H9 (cell line): ENCODE results near the gene BRI3. TPM values are rescaled to one million over a fixed set of nuclear protein-coding genes. Genes with fewer than 3 reads are reported as not detected.

Source experiments
- DNase-seq: peaks from one replicate; pipeline ENCODE4 v3.0.0-alpha.2; 2017
- H2AFZ ChIP-seq: one replicate; pipeline ENCODE4 v1.6.1; 2013; ENCODE audit warnings: mild to moderate bottlenecking, low read length, control low read depth, moderate library complexity
- H2AK5ac ChIP-seq: 2 replicates; pipeline ENCODE4 v1.6.1; 2013; ENCODE audit warnings: low read length, control low read depth, mixed read lengths; ENCODE audit not compliant: insufficient read length
- H2BK120ac ChIP-seq: one replicate; pipeline ENCODE4 v1.6.1; 2013; ENCODE audit warnings: low read depth, mild to moderate bottlenecking, low read length, control low read depth, inconsistent platforms; ENCODE audit not compliant: poor library complexity, severe bottlenecking
- H2BK12ac ChIP-seq: 2 replicates; pipeline ENCODE4 v1.6.1; 2013; ENCODE audit warnings: low read length, control low read depth, mixed read lengths, low read depth; ENCODE audit not compliant: insufficient read length
- H2BK15ac ChIP-seq: 2 replicates; pipeline ENCODE4 v1.6.1; 2013; ENCODE audit warnings: low read depth, low read length, control low read depth
- H2BK20ac ChIP-seq: one replicate; pipeline ENCODE4 v1.6.1; 2013; ENCODE audit warnings: low read depth, mild to moderate bottlenecking, low read length, control low read depth, inconsistent platforms; ENCODE audit not compliant: poor library complexity, severe bottlenecking
- H2BK5ac ChIP-seq: 2 replicates; pipeline ENCODE4 v1.6.1; 2013; ENCODE audit warnings: low read length, control low read depth, mixed read lengths; ENCODE audit not compliant: insufficient read length
- H3K14ac ChIP-seq: 2 replicates; pipeline ENCODE4 v1.6.1; 2013; ENCODE audit warnings: low read length, control low read depth; ENCODE audit not compliant: insufficient read depth
- H3K18ac ChIP-seq: 2 replicates; pipeline ENCODE4 v1.6.1; 2013; ENCODE audit warnings: low read depth, mild to moderate bottlenecking, mixed read lengths, low read length, control low read depth; ENCODE audit not compliant: insufficient read length
- H3K23ac ChIP-seq: 2 replicates; pipeline ENCODE4 v1.6.1; 2013; ENCODE audit warnings: low read length, control low read depth, mixed read lengths, low read depth; ENCODE audit not compliant: insufficient read length
- H3K23me2 ChIP-seq: 2 replicates; pipeline ENCODE4 v1.6.1; 2013; ENCODE audit warnings: low read depth, mild to moderate bottlenecking, mixed read lengths, low read length, control low read depth; ENCODE audit not compliant: insufficient read length, poor library complexity, severe bottlenecking
- H3K27ac ChIP-seq: 2 replicates; pipeline ENCODE4 v1.5.1; 2013; ENCODE audit warnings: low read length, control low read depth, mixed read lengths, low read depth; ENCODE audit not compliant: insufficient read length
- H3K27me3 ChIP-seq: 2 replicates; pipeline ENCODE4 v1.6.1; 2013; ENCODE audit warnings: low read length, control low read depth, inconsistent platforms; ENCODE audit not compliant: insufficient read depth
- H3K4ac ChIP-seq: 2 replicates; pipeline ENCODE4 v1.6.1; 2013; ENCODE audit warnings: low read depth, mild to moderate bottlenecking, control low read depth, inconsistent platforms, low read length, moderate library complexity
- H3K4me1 ChIP-seq: 2 replicates; pipeline ENCODE4 v1.6.1; 2013; ENCODE audit warnings: low read length, control low read depth, inconsistent platforms; ENCODE audit not compliant: insufficient read depth
- H3K4me2 ChIP-seq: 2 replicates; pipeline ENCODE4 v1.6.1; 2013; ENCODE audit warnings: low read length, control low read depth, mixed read lengths; ENCODE audit not compliant: insufficient read length, insufficient read depth
- H3K56ac ChIP-seq: 2 replicates; pipeline ENCODE4 v1.6.1; 2013; ENCODE audit warnings: low read depth, mild to moderate bottlenecking, mixed read lengths, low read length, control low read depth; ENCODE audit not compliant: insufficient read length
- H3K79me1 ChIP-seq: 2 replicates; pipeline ENCODE4 v1.6.1; 2013; ENCODE audit warnings: low read depth, mild to moderate bottlenecking, moderate library complexity, low read length, control low read depth, inconsistent platforms; ENCODE audit not compliant: insufficient read depth, poor library complexity, severe bottlenecking
- H3K79me2 ChIP-seq: 2 replicates; pipeline ENCODE4 v1.6.1; 2013; ENCODE audit warnings: low read length, control low read depth, inconsistent platforms; ENCODE audit not compliant: insufficient read depth
- H3K9ac ChIP-seq: 2 replicates; pipeline ENCODE4 v1.6.1; 2013; ENCODE audit warnings: low read length, control low read depth, mixed read lengths; ENCODE audit not compliant: insufficient read length; ENCODE audit errors: extremely low read depth
- H3K9me3 ChIP-seq: one replicate; pipeline ENCODE4 v1.6.1; 2013; ENCODE audit warnings: low read depth, low read length, inconsistent platforms; ENCODE audit not compliant: control insufficient read depth
- H3T11ph ChIP-seq: one replicate; pipeline ENCODE4 v1.6.1; 2013; ENCODE audit warnings: mild to moderate bottlenecking, low read length, control low read depth, inconsistent platforms
- H4K20me1 ChIP-seq: one replicate; pipeline ENCODE4 v1.6.1; 2013; ENCODE audit not compliant: control insufficient read depth, insufficient read length, insufficient read depth
- H4K5ac ChIP-seq: 2 replicates; pipeline ENCODE4 v1.6.1; 2013; ENCODE audit warnings: low read depth, mild to moderate bottlenecking, mixed read lengths, low read length, control low read depth; ENCODE audit not compliant: insufficient read length
- H4K8ac ChIP-seq: replicated peaks from 2 replicates; pipeline ENCODE4 v1.6.1; 2013; ENCODE audit warnings: low read length, control low read depth, mixed read lengths, low read depth; ENCODE audit not compliant: insufficient read length
- H4K91ac ChIP-seq: 2 replicates; pipeline ENCODE4 v1.6.1; 2013; ENCODE audit warnings: low read depth, mild to moderate bottlenecking, moderate library complexity, mixed read lengths, low read length, control low read depth; ENCODE audit not compliant: insufficient read length
- H3K27ac Mint-ChIP-seq, 3 experiments: 2 replicates in 2 of 3; 3 replicates in 1 of 3; pipeline ENCODE4 v1.8.0; 2020 to 2021; ENCODE audit warnings: mixed read lengths in 3 of 3, mild to moderate bottlenecking in 1 of 3, moderate library complexity in 1 of 3
- H3K27me3 Mint-ChIP-seq: 2 replicates; pipeline ENCODE4 v1.8.0; 2021; ENCODE audit warnings: low read depth, mild to moderate bottlenecking, moderate library complexity, mixed read lengths
- H3K36me3 Mint-ChIP-seq, 3 experiments: 2 replicates in 2 of 3; 3 replicates in 1 of 3; pipeline ENCODE4 v1.8.0; 2020 to 2021; ENCODE audit warnings: low read depth in 3 of 3, mixed read lengths in 3 of 3; ENCODE audit not compliant: insufficient read depth in 1 of 3
- H3K4me1 Mint-ChIP-seq, 2 experiments: 2 replicates each; pipeline ENCODE4 v1.8.0; 2020; ENCODE audit warnings: mixed read lengths in 2 of 2
- H3K4me3 Mint-ChIP-seq, 2 experiments: 2 replicates in 1 of 2; 3 replicates in 1 of 2; pipeline ENCODE4 v1.8.0; 2020 to 2021; ENCODE audit warnings: mild to moderate bottlenecking in 2 of 2, mixed read lengths in 2 of 2, moderate library complexity in 1 of 2
- H3K9me3 Mint-ChIP-seq, 2 experiments: 2 replicates in 1 of 2; 3 replicates in 1 of 2; pipeline ENCODE4 v1.8.0; 2020; ENCODE audit warnings: mild to moderate bottlenecking in 2 of 2, mixed read lengths in 2 of 2, moderate library complexity in 1 of 2
- WGBS: extraction: QIAGEN DNeasy Blood & Tissue Kit; methylation state at CpG from one replicate; pipeline ENCODE4 v1.1.7; 2013; ENCODE audit warnings: missing lambda C conversion rate, low lambda C conversion rate, mixed read lengths; ENCODE audit not compliant: insufficient read length; ENCODE audit errors: extremely low coverage; 5-methylcytosine and 5-hydroxymethylcytosine counted together
- total RNA-seq: library from RNA; stranded (reverse); gene quantifications from 2 replicates; pipeline ENCODE4 v1.2.1, GENCODE V29; 2021
- TF ChIP-seq, protein P1 (sequence below): fragments of 200-600 bp; sonication (generic); conservative IDR thresholded peaks from 3 replicates; pipeline ENCODE4 v1.8.0; 2021; ENCODE audit warnings: antibody characterized with exemption, mild to moderate bottlenecking

Gene BRI3
- total RNA-seq, 1 experiment from 2014 or later, result 102 TPM

DNA sequence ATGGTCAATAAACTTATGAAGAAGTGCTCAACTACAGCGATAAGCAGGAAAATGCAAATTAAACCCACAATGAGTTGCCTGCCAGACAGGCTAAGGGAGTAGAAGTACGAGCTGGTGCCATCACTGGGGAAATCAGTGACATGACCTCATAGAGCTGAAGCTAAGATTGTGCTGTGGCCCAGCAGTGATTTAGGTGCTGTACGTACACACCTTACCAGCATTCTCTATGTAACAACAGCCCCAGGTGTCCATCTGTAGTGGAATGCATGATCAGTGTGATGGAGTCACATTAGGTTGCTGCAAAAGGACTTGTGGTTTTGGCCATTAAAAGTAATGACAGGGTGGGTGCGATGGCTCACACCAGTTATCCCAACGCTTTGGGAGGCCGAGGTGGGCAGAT, 23.8 kb upstream of the BRI3 start:
- no CpG with 5 or more reads among the region's 6 CpGs for WGBS
- Histone ChIP-seq H3K27ac (no peak overlapping the region), H3K56ac (no peak overlapping the region), H3K23ac (no peak overlapping the region), H4K91ac (no peak overlapping the region), H3K4me1 (no peaks in the 10 kb centered on the region), H2AK5ac (no peak overlapping the region), H2BK5ac (no peak overlapping the region), H2AFZ (no peak overlapping the region), H3K9me3 (no peaks in the 10 kb centered on the region), H3K23me2 (no peaks in the 10 kb centered on the region), H3K27me3 (no peaks in the 10 kb centered on the region), H2BK120ac (no peak overlapping the region), H2BK12ac (no peak overlapping the region), H4K5ac (no peak overlapping the region), H3K18ac (no peak overlapping the region), H3K4me2 (no peak overlapping the region), H3K14ac (no peak overlapping the region), H4K20me1 (no peaks in the 10 kb centered on the region), H2BK15ac (no peak overlapping the region), H2BK20ac (no peak overlapping the region), H3K4ac (no peak overlapping the region), H3K9ac (no peak overlapping the region), H3T11ph (no peak overlapping the region), H4K8ac (no peak overlapping the region), H3K79me2 (no peaks in the 10 kb centered on the region), H3K79me1 (no peaks in the 10 kb centered on the region)
- Mint-ChIP-seq H3K36me3 (peaks cover 5 to 22% (median 14%) of the 10 kb centered on the region in 3 experiments; a peak in 5 of 7 replicates), H3K4me3 (no peak overlapping the region), H3K4me1 (peaks cover 5% of the 10 kb centered on the region in 2 experiments), H3K9me3 (no peaks in the 10 kb centered on the region), H3K27me3 (no peaks in the 10 kb centered on the region), H3K27ac (no peak overlapping the region)
- no peak for DNase-seq
- TF ChIP-seq, protein P1, sequence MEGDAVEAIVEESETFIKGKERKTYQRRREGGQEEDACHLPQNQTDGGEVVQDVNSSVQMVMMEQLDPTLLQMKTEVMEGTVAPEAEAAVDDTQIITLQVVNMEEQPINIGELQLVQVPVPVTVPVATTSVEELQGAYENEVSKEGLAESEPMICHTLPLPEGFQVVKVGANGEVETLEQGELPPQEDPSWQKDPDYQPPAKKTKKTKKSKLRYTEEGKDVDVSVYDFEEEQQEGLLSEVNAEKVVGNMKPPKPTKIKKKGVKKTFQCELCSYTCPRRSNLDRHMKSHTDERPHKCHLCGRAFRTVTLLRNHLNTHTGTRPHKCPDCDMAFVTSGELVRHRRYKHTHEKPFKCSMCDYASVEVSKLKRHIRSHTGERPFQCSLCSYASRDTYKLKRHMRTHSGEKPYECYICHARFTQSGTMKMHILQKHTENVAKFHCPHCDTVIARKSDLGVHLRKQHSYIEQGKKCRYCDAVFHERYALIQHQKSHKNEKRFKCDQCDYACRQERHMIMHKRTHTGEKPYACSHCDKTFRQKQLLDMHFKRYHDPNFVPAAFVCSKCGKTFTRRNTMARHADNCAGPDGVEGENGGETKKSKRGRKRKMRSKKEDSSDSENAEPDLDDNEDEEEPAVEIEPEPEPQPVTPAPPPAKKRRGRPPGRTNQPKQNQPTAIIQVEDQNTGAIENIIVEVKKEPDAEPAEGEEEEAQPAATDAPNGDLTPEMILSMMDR, result no peak
